ENCODE results near the gene ALG14.

DNA sequence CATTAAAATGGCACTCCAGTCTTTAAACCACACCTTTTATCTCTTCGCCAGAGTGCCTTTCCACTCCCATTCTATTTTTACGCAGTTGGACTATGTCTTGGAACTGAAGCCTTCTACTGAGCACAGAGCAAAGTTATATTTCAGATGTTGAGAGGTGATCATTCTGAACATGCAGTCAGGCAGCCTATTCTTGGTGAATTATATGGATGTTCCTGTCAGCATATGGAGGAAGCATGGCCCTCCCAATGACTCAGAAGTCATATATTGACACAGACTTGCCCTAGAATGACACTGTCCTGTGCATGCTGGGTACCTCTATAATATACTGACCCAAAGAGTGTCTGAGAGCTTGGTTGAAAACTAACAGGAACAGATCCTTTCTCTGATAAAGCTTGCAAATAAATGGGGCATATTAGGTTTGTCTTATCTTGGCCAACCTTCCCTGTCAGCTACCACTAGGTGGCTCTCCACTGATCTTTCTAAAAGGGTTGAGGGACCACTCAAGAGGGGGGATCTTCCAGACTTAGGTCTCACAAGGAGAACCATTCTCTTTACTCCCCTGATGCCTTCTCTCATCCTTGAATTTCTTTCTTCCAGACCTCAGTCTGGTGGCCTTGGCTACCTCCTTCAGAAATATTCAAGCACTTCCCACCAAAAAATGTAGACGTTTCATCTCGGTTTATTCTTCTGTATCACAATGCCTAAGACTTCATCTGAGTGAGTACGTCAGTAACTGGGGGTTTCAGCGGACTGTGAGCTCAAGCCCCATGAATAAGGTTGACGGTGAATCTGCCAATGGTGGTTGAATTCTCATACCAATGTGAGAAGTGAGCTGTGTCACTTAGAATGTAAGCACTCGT is 11.8 kb upstream of the ALG14 start:
- peak; percentile 47 to 68 for TF ChIP-seq CTCF (conservative IDR thresholded peaks at IDR 0.05 in 1 of 2, IDR thresholded peaks at IDR 0.05 in 1 of 2; ENCODE audit: low read depth in 1 of 2, low read length in 2 of 2)
- TF ChIP-seq EZH2 (IDR thresholded peaks at IDR 0.05; ENCODE audit: low read length, missing control alignments), result no peak
